HFFc6 (cell line): ENCODE measurements around the gene C16orf86. TPM values are rescaled to one million over a fixed set of nuclear protein-coding genes. Genes with fewer than 3 reads are reported as not detected.
A peak's percentile ranks its signal among the peaks of the same experiment; 100 is the strongest.

Experiments used
- DNase-seq: peaks from one replicate; pipeline ENCODE4 v3.0.0-alpha.2; 2018
- H3K27ac Mint-ChIP-seq: 2 replicates; pipeline ENCODE4 v1.8.0; 2020; ENCODE audit warnings: mild to moderate bottlenecking, mixed read lengths
- H3K27me3 Mint-ChIP-seq: 2 replicates; pipeline ENCODE4 v1.8.0; 2021; ENCODE audit warnings: mild to moderate bottlenecking, moderate library complexity, mixed read lengths; ENCODE audit not compliant: insufficient read depth
- H3K36me3 Mint-ChIP-seq: 2 replicates; pipeline ENCODE4 v1.8.0; 2021; ENCODE audit warnings: low read depth, mixed read lengths
- H3K4me1 Mint-ChIP-seq: 2 replicates; pipeline ENCODE4 v1.8.0; 2020; ENCODE audit warnings: low read depth, mixed read lengths
- H3K4me3 Mint-ChIP-seq: 2 replicates; pipeline ENCODE4 v1.8.0; 2020; ENCODE audit warnings: mild to moderate bottlenecking, moderate library complexity, mixed read lengths
- H3K9me3 Mint-ChIP-seq: 2 replicates; pipeline ENCODE4 v1.8.0; 2020; ENCODE audit warnings: mild to moderate bottlenecking, mixed read lengths
- total RNA-seq, 6 experiments: library from RNA; stranded (reverse); fragmentation: NEBNext Ultra II Directional; extraction: Animal tissue kit (Norgen Biotek cat#: 25700); gene quantifications; 2 replicates in 1 of 6; 3 replicates in 5 of 6; pipeline ENCODE4 v1.2.3, GENCODE V29; 2021
- TF ChIP-seq, protein P1 (sequence below): fragments of 200-600 bp; sonication (generic); IDR thresholded peaks from 2 replicates; pipeline ENCODE4 v1.5.0; 2021; ENCODE audit warnings: antibody characterized with exemption, mild to moderate bottlenecking

The C16orf86 gene
- total RNA-seq, 6 experiments from 2014 or later, result 1.0 to 1.9 (median 1.6) TPM

DNA sequence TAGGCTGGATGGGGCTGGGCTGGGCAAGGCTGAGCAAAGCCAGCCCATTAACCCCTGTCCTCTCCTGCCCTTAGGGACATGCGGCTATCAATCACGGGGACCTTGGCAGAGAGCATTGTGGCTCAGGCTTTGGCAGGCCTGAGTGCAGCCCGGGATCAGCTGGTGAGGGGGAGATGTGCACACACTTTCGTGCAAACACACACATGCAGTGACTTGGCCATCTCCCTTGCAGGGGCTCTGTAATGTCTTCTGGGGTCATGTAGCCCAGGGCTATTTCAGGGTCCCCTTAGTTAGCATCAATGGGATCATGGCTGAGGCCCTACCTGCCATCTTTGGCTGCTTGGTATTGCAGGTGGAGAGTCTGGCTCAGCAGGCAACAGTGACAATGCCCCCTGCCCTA, 14.8 kb upstream of the C16orf86 start:
- Mint-ChIP-seq H3K4me3 (peak overlapping the region; percentile 74), H3K9me3 (no peaks in the 10 kb centered on the region), H3K4me1 (no peaks in the 10 kb centered on the region), H3K36me3 (no peaks in the 10 kb centered on the region), H3K27ac (no peak overlapping the region), H3K27me3 (peaks cover 36% of the 10 kb centered on the region)
- TF ChIP-seq, protein P1, sequence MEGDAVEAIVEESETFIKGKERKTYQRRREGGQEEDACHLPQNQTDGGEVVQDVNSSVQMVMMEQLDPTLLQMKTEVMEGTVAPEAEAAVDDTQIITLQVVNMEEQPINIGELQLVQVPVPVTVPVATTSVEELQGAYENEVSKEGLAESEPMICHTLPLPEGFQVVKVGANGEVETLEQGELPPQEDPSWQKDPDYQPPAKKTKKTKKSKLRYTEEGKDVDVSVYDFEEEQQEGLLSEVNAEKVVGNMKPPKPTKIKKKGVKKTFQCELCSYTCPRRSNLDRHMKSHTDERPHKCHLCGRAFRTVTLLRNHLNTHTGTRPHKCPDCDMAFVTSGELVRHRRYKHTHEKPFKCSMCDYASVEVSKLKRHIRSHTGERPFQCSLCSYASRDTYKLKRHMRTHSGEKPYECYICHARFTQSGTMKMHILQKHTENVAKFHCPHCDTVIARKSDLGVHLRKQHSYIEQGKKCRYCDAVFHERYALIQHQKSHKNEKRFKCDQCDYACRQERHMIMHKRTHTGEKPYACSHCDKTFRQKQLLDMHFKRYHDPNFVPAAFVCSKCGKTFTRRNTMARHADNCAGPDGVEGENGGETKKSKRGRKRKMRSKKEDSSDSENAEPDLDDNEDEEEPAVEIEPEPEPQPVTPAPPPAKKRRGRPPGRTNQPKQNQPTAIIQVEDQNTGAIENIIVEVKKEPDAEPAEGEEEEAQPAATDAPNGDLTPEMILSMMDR, result no peak
- no peak for DNase-seq

DNA sequence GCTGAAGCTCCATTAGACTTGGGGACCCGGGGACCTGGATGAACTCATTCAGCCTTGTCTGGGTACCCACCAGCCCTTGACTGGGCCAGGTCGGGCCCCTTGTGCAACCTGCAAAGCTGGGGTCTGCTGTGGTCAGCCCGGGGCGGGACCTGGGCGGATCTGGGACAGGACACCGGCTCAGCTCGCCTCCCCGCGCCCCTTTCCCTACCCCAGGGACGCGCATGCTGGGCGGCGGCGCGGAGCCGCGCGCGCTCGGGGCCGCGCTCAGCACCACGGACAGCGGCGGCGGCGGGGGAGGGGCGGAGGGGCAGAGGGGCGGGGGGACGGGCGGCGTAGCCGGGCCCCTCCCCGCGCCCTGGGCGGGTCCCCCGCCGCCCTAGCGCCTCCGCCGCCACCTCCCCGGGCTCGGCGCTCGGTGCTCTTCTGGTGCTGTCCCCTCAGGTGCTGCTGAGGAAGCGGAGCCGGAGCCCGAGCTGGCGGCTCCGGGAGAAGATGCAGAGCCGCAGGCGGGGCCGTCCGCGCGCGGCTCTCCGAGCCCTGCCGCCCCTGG, 14.0 kb upstream of the C16orf86 start:
- Mint-ChIP-seq H3K36me3 (no peaks in the 10 kb centered on the region), H3K4me1 (no peaks in the 10 kb centered on the region), H3K27me3 (peaks cover 30% of the 10 kb centered on the region), H3K27ac (no peak overlapping the region), H3K4me3 (no peak overlapping the region), H3K9me3 (no peaks in the 10 kb centered on the region)
- no peak for DNase-seq
- TF ChIP-seq, protein P1, result no peak

DNA sequence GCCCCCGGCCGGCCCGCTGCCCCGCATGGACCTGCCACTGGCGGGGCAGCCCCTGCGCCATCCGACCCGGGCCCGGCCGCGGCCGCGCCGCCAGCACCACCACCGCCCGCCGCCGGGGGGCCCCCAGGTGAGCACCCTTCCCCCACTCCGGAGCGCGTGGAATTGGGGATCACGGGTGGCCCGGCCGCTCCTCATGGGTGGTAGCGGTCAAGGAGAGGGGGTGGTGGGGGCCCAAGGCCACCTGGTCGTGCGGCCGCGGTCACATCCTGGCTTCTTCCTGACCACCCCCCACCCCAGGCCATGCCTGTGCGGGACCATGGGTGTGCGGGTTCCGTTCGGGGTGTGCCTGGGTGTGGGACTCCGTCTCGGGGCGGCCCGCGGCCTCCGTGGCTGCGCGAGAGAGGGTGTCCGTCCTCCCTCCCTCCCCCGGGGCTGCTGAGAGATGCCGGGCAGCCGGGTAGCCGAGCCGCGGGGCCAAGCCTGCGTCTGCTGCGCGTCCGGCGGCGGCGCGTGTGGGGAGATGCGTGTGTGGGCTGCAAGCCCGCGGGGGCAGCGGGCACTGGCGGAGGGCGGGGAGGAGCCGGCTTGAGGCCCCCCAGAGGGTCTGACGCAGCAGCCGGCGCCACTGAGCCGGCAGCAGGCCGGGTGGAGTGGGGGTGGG, 13.4 kb upstream of the C16orf86 start:
- TF ChIP-seq, protein P1, result peak; percentile 66
- H3K27me3 Mint-ChIP-seq, result peaks cover 30% of the 10 kb centered on the region
- no peak overlapping the region for H3K27ac Mint-ChIP-seq
- H3K4me3 Mint-ChIP-seq, result peak overlapping the region; percentile 88
- H3K9me3 Mint-ChIP-seq, result no peaks in the 10 kb centered on the region
- H3K36me3 Mint-ChIP-seq, result no peaks in the 10 kb centered on the region
- H3K4me1 Mint-ChIP-seq, result no peaks in the 10 kb centered on the region
- DNase-seq, result no peak

DNA sequence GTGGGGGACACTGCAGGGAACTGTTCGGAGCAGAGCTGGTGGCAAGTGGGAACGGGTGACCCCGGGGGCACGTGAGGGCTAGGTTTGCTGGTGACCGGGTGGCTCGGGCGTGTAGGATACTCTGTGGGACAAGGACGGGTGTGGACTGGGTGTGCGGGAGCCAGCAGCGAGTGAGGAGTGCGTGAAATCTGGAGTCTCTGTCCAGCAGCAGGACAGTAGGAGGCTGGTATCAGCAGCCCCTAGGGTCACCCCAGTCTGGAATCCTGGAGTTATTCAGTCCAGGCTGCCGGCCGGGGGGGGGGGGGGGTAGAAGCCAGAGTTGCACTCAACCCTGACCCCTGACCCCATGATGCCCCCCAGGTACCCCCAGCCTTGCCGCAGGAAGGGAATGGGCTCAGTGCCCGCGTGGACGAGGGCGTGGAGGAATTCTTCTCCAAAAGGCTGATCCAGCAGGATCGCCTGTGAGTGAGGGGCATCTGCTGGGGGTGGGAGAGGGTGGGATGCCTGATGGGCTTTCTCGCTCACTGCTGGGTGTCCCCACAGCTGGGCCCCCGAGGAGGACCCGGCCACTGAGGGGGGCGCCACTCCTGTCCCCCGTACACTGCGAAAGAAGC, 12.7 kb upstream of the C16orf86 start:
- H3K27ac Mint-ChIP-seq, result no peak overlapping the region
- no peak for DNase-seq
- no peaks in the 10 kb centered on the region for H3K9me3 Mint-ChIP-seq
- H3K27me3 Mint-ChIP-seq, result peaks cover 26% of the 10 kb centered on the region
- H3K4me3 Mint-ChIP-seq, result peak overlapping the region; percentile 88
- TF ChIP-seq, protein P1, result no peak
- no peaks in the 10 kb centered on the region for H3K36me3 Mint-ChIP-seq
- H3K4me1 Mint-ChIP-seq, result peaks cover 3% of the 10 kb centered on the region

DNA sequence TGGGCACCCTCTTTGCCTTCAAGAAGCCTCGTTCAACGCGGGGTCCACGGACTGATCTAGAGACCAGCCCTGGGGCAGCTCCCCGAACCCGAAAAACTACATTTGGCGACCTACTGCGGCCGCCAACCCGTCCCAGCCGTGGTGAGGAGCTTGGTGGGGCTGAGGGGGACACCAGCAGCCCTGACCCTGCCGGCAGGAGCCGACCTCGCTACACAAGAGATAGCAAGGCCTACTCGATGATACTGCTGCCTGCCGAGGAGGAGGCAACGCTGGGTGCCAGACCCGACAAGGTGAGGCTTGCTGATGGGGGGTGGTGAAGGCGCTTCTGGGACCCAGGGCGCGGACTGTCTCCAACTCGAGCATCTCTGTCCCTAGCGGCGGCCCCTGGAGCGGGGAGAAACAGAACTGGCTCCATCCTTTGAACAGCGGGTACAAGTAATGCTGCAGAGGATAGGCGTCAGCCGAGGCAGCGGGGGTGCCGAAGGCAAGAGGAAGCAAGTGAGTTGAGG, 12.2 kb upstream of the C16orf86 start:
- Mint-ChIP-seq H3K27ac (no peak overlapping the region), H3K36me3 (no peaks in the 10 kb centered on the region), H3K4me1 (peaks cover 8% of the 10 kb centered on the region), H3K27me3 (peaks cover 24% of the 10 kb centered on the region), H3K9me3 (no peaks in the 10 kb centered on the region), H3K4me3 (no peak overlapping the region)
- TF ChIP-seq, protein P1, result no peak
- no peak for DNase-seq
